K562 (cell line): ENCODE data around the gene ARFRP1. TPM values are rescaled to one million over a fixed set of nuclear protein-coding genes. Genes with fewer than 3 reads are reported as not detected.

Source experiments
- ATAC-seq: fragments of 200-7000 bp; cut with Tn5 transposase; 3 replicates; pipeline ENCODE4 v1.9.1; 2020; ENCODE audit warnings: moderate library complexity
- BruUV-seq: library from RNA; stranded (reverse); fragments of 400-500 nt; replicated peaks from 2 replicates; lab custom pipeline; 2021; lab: Mats Ljungman, UMichigan
- CTCF ChIA-PET: fragments of 300-600 bp; formaldehyde crosslinking; extraction: SDS; loops from one replicate; lab custom pipeline; 2021; ENCODE audit warnings: low intra/inter-chr PET ratio; lab: Yijun Ruan, JAX
- POLR2A ChIA-PET: fragments of 300-600, 350-650 bp; sonication (Branson Sonifier 250); formaldehyde crosslinking; extraction: SDS; loops from one replicate; lab custom pipeline; 2021; ENCODE audit warnings: antibody characterized with exemption, inconsistent platforms; lab: Yijun Ruan, JAX
- DNase-seq, 4 experiments: peaks; one replicate each; pipeline versions ENCODE4 v3.0.0 to v3.0.0-alpha.2; 2011 to 2018; ENCODE audit warnings: low spot score in 3 of 4, mixed read lengths in 3 of 4; ENCODE audit errors: extremely low read depth in 1 of 4
- FAIRE-seq: peaks from 2 replicates; lab custom pipeline; 2011; peaks lifted over from hg19 to GRCh38; lab: Jason Lieb, UNC
- H2AFZ ChIP-seq: 2 replicates; pipeline ENCODE4 v1.6.0; 2011; ENCODE audit warnings: low read depth, low read length, control low read depth, inconsistent platforms
- H3K27ac ChIP-seq: fragments of 200-600 bp; 3 replicates; pipeline ENCODE4 v1.8.0; 2011; ENCODE audit warnings: low read depth, mild to moderate bottlenecking, control low read depth, inconsistent platforms, low read length, moderate library complexity, mixed read lengths; ENCODE audit errors: extremely low read depth
- H3K27me3 ChIP-seq, 2 experiments: fragments of 300-600 bp in 1 of 2; 2 replicates in 1 of 2; 3 replicates in 1 of 2; pipeline versions ENCODE4 v1.6.0 to v1.8.0; 2011; ENCODE audit warnings: inconsistent platforms in 2 of 2, low read length in 2 of 2, mild to moderate bottlenecking in 1 of 2, mixed read lengths in 1 of 2, moderate library complexity in 1 of 2; ENCODE audit not compliant: control insufficient read depth in 2 of 2, insufficient read depth in 2 of 2
- H3K36me3 ChIP-seq: fragments of 300-600 bp; 3 replicates; pipeline ENCODE4 v1.8.0; 2011; ENCODE audit warnings: mild to moderate bottlenecking, low read length, inconsistent platforms; ENCODE audit not compliant: control insufficient read depth, insufficient read depth
- H3K4me1 ChIP-seq, 2 experiments: fragments of 200-600 bp in 1 of 2; replicated peaks in 1 of 2; 2 replicates in 1 of 2; 3 replicates in 1 of 2; pipeline versions ENCODE4 v1.5.1 to v1.8.0; 2011; ENCODE audit warnings: inconsistent platforms in 2 of 2, low read length in 2 of 2, mild to moderate bottlenecking in 1 of 2, mixed read lengths in 1 of 2, moderate library complexity in 1 of 2; ENCODE audit not compliant: control insufficient read depth in 2 of 2, insufficient read depth in 2 of 2
- H3K4me2 ChIP-seq: 2 replicates; pipeline ENCODE4 v1.6.1; 2011; ENCODE audit warnings: low read length, control low read depth, inconsistent platforms, mixed read lengths; ENCODE audit not compliant: insufficient read depth
- H3K4me3 ChIP-seq: fragments of 200-600 bp; sonication (generic), shearing (Covaris generic); 2 replicates; pipeline ENCODE4 v1.5.1; 2016; ENCODE audit warnings: control low read depth, inconsistent platforms
- H3K79me2 ChIP-seq: fragments of 200-600 bp; 3 replicates; pipeline ENCODE4 v1.8.0; 2011; ENCODE audit warnings: low read length, inconsistent platforms; ENCODE audit not compliant: control insufficient read depth, insufficient read depth
- H3K9ac ChIP-seq, 2 experiments: 2 replicates each; pipeline versions ENCODE4 v1.6.0 to v1.6.1; 2011; ENCODE audit warnings: low read depth in 2 of 2, low read length in 2 of 2, control low read depth in 1 of 2, inconsistent platforms in 1 of 2, mild to moderate bottlenecking in 1 of 2, mixed read lengths in 1 of 2; ENCODE audit not compliant: insufficient read depth in 1 of 2
- H3K9me1 ChIP-seq: one replicate; pipeline ENCODE4 v1.6.0; 2011; ENCODE audit warnings: inconsistent platforms, mild to moderate bottlenecking, low read length, moderate library complexity; ENCODE audit not compliant: control insufficient read depth, insufficient read depth
- H3K9me3 ChIP-seq: replicated peaks from 2 replicates; pipeline ENCODE4 v1.5.1; 2011; ENCODE audit warnings: low read depth, low read length, inconsistent platforms; ENCODE audit not compliant: control insufficient read depth, insufficient read depth
- H4K20me1 ChIP-seq: replicated peaks from 2 replicates; pipeline ENCODE4 v1.6.1; 2011; ENCODE audit warnings: low read length, inconsistent platforms, mixed read lengths; ENCODE audit not compliant: control insufficient read depth, insufficient read depth
- BRD9 ChIP-seq: fragments of 450-650 bp; IDR thresholded peaks from 2 replicates; pipeline ENCODE4 v1.6.1; 2018; ENCODE audit warnings: low read depth; ENCODE audit not compliant: partially characterized antibody
- GTF3C2 ChIP-seq: IDR thresholded peaks from 3 replicates; pipeline ENCODE4 v1.6.1; 2011; ENCODE audit warnings: borderline replicate concordance, mild to moderate bottlenecking, moderate library complexity; ENCODE audit not compliant: insufficient read length; ENCODE audit errors: extremely low read depth
- MAFG ChIP-seq: fragments of 450-650 bp; conservative IDR thresholded peaks from 2 replicates; pipeline ENCODE4 v1.6.1; 2016; ENCODE audit warnings: missing genetic modification characterization, missing compliant biosample characterization
- MNT ChIP-seq, 2 experiments: fragments of 450-650 bp; conservative IDR thresholded peaks; 2 replicates each; pipeline ENCODE4 v1.6.1; 2017; ENCODE audit warnings: mild to moderate bottlenecking in 2 of 2, moderate library complexity in 2 of 2
- POLR2A ChIP-seq: fragments of 450-650 bp; conservative IDR thresholded peaks from 2 replicates; pipeline ENCODE4 v1.6.1; 2016
- POLR2G ChIP-seq: fragments of 200-400 bp; formaldehyde crosslinking; IDR thresholded peaks from 2 replicates; pipeline ENCODE4 v1.6.1; 2017; ENCODE audit warnings: low read depth, mild to moderate bottlenecking, antibody characterized with exemption, low read length, moderate library complexity
- RBFOX2 ChIP-seq: fragments of 200-400 bp; formaldehyde crosslinking; IDR thresholded peaks from 2 replicates; pipeline ENCODE4 v1.6.1; 2017; ENCODE audit warnings: low read depth, mild to moderate bottlenecking, low read length, moderate library complexity
- SAFB ChIP-seq: fragments of 200-400 bp; formaldehyde crosslinking; IDR thresholded peaks from 2 replicates; pipeline ENCODE4 v1.6.1; 2017; ENCODE audit warnings: low read depth, low read length, borderline replicate concordance
- SP1 ChIP-seq: sonication (generic); formaldehyde crosslinking; IDR thresholded peaks from 2 replicates; pipeline ENCODE4 v1.8.1; 2022; ENCODE audit warnings: mild to moderate bottlenecking, missing genetic modification reagents
- USF2 ChIP-seq: sonication (generic); formaldehyde crosslinking; IDR thresholded peaks from 2 replicates; pipeline ENCODE4 v1.5.0; 2020; ENCODE audit warnings: missing genetic modification reagents
- ZFP30 ChIP-seq: fragments of 250-450 bp; sonication (Bioruptor Pico); IDR thresholded peaks from 2 replicates; pipeline ENCODE4 v1.8.0; 2022; ENCODE audit warnings: moderate library complexity, mild to moderate bottlenecking, inconsistent platforms, borderline replicate concordance
- ZNF830 ChIP-seq: fragments of 250-450 bp; sonication (Bioruptor Pico); IDR thresholded peaks from 2 replicates; pipeline ENCODE4 v1.5.0; 2021; ENCODE audit warnings: mild to moderate bottlenecking
- WGBS: fragments of 100-300 bp; shearing (Covaris generic); methylation state at CpG from one replicate; pipeline ENCODE4 v1.1.6; 2016; ENCODE audit warnings: low coverage, mixed read lengths; ENCODE audit not compliant: insufficient coverage; ENCODE audit errors: missing lambda C conversion rate; 5-methylcytosine and 5-hydroxymethylcytosine counted together
- in situ Hi-C: fragments of 300-500 bp; cut with MboI; formaldehyde crosslinking; loops from 4 replicates; pipeline ENCODE4 v1.15.0; 2018; ENCODE audit warnings: inconsistent platforms, mixed read lengths
- intact Hi-C: fragments of 100-400 bp; cut with micrococcal nuclease; formaldehyde crosslinking; loops from 2 replicates; pipeline ENCODE4 v1.14.2; 2022
- polyA plus RNA-seq, 8 experiments: library from polyadenylated mRNA; depleted of rRNA in 4 of 8; stranded (reverse) in 5 of 8; unstranded in 3 of 8; fragments of >200 nt; fragmentation: Nextera tagmentation in 2 of 8; fragmentation: Illumina TruSeq in 1 of 8; extraction: Ambion mirVana in 2 of 8; extraction: Trizol in 1 of 8; gene quantifications; 2 replicates each; pipeline versions ENCODE4 v1.2.1 to v1.2.3, GENCODE V29; 2011 to 2014; ENCODE audit warnings: inconsistent platforms in 1 of 8, missing spikeins in 1 of 8
- total RNA-seq, 7 experiments: library from RNA; depleted of rRNA in 6 of 7; stranded (reverse); fragments of >200 nt in 6 of 7; fragmentation: Illumina TruSeq in 2 of 7; extraction: Trizol in 2 of 7; gene quantifications; 2 replicates each; pipeline versions ENCODE4 v1.2.1 to v1.2.3, GENCODE V29; 2011 to 2021; ENCODE audit warnings: low replicate concordance in 1 of 7

The ARFRP1 gene
- total and polyA plus RNA-seq, 9 of the 15 experiments (the other 6 are each of a cell fraction or from before 2014, with no cell fraction given) = 2.2 to 78.9 (median 37.3) TPM

- TF ChIP-seq MNT (conservative IDR thresholded peaks at IDR 0.05) = no peak
- no peak for TF ChIP-seq ZFP30 (CRISPR knock-in tag)
- TF ChIP-seq, all 486 proteins: peak for 5
These were observed 25.2 kb downstream of the ARFRP1 start (continued) for GRCh38 chr20:63682384-63683139.

- WGBS = 86% methylated on average over 9 of the region's 13 CpGs
- H3K4me3 ChIP-seq = no peak overlapping the region
- H3K9me3 ChIP-seq = no peaks in the 10 kb centered on the region
- in situ Hi-C loops = no loop called here
- H3K4me1 ChIP-seq = peaks cover 4 to 47% of the 10 kb centered on the region in 2 experiments
- no peak for TF ChIP-seq BRD9
- no peak for TF ChIP-seq USF2 (CRISPR knock-in tag)
- peak; percentile 32; the same call in 1 of the 2 replicates for TF ChIP-seq RBFOX2
- peak; percentile 40; the same call in 1 of the 2 replicates for TF ChIP-seq POLR2A
- TF ChIP-seq SP1 (CRISPR knock-in tag) = no peak
- TF ChIP-seq ZNF830 (CRISPR knock-in tag) = no peak
- TF ChIP-seq POLR2G = peak; percentile 58; the same call in 1 of the 2 replicates
- TF ChIP-seq MAFG (tag) = no peak
- TF ChIP-seq GTF3C2 = no peak
- no peak for TF ChIP-seq SAFB
- TF ChIP-seq, all 486 proteins: peak for 3
- FAIRE-seq (no peak), DNase-seq (no peak), ATAC-seq (no peak)
- no peaks in the 10 kb centered on the region for H3K9me1 ChIP-seq
- no TSS peak for BruUV-seq
- H4K20me1 ChIP-seq = no peaks in the 10 kb centered on the region
- no peaks in the 10 kb centered on the region for H3K27me3 ChIP-seq
- H3K4me2 ChIP-seq = no peak overlapping the region
- POLR2A ChIA-PET = interaction anchor here (0.7 to 2.1 kb wide), 4 partner anchors 10 to 54 kb away, joined by 3 to 7 read pairs (median 5); partner anchors contain the start of gene RTEL1
- peak overlapping the region in 1 of 2 experiments; percentile 53; a peak in 1 of 4 replicates for H3K9ac ChIP-seq
- no peak overlapping the region for H2AFZ ChIP-seq
- no peaks in the 10 kb centered on the region for H3K79me2 ChIP-seq
- CTCF ChIA-PET = no interaction called here
- intact Hi-C loops = no loop called here
- peaks cover 64% of the 10 kb centered on the region; the same call in 2 of the 3 replicates for H3K36me3 ChIP-seq
- H3K27ac ChIP-seq = no peak overlapping the region
These were observed 26.1 kb downstream of the ARFRP1 start for GRCh38 chr20:63681609-63682142.
